Measurements from ENCODE around the gene SPDYE3.
"Not testable (repeated sequence)": the region's sequence is repeated elsewhere in the genome, so short reads cannot be mapped to it uniquely, and the experiment has no call there.

DNA sequence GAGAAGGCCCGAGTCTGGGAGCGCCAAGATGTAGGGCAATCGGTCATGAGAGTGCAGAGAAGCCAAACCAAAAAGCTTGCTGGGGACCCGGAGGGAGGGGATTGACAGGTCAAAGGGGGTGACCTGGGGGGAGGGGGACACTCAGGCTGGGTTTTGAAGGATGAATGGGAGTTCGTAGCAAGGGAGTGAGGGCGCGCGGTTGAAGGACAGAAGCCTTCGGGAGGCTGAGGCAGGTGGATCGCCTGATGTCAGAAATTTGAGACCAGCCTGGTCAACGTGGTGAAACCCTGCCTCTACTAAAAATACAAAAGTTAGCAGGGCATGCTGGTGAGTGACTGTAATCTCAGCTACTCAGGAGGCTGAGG, 35.0 kb upstream of the SPDYE3 start:
- TF ChIP-seq POLR2A (IDR thresholded peaks at IDR 0.05) = not testable (repeated sequence)
- TF ChIP-seq, protein P1, sequence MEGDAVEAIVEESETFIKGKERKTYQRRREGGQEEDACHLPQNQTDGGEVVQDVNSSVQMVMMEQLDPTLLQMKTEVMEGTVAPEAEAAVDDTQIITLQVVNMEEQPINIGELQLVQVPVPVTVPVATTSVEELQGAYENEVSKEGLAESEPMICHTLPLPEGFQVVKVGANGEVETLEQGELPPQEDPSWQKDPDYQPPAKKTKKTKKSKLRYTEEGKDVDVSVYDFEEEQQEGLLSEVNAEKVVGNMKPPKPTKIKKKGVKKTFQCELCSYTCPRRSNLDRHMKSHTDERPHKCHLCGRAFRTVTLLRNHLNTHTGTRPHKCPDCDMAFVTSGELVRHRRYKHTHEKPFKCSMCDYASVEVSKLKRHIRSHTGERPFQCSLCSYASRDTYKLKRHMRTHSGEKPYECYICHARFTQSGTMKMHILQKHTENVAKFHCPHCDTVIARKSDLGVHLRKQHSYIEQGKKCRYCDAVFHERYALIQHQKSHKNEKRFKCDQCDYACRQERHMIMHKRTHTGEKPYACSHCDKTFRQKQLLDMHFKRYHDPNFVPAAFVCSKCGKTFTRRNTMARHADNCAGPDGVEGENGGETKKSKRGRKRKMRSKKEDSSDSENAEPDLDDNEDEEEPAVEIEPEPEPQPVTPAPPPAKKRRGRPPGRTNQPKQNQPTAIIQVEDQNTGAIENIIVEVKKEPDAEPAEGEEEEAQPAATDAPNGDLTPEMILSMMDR (IDR thresholded peaks at IDR 0.05) = peak in 1 of 6 experiments; percentile 9
